ENCODE results near the gene ATP8A2.

DNA sequence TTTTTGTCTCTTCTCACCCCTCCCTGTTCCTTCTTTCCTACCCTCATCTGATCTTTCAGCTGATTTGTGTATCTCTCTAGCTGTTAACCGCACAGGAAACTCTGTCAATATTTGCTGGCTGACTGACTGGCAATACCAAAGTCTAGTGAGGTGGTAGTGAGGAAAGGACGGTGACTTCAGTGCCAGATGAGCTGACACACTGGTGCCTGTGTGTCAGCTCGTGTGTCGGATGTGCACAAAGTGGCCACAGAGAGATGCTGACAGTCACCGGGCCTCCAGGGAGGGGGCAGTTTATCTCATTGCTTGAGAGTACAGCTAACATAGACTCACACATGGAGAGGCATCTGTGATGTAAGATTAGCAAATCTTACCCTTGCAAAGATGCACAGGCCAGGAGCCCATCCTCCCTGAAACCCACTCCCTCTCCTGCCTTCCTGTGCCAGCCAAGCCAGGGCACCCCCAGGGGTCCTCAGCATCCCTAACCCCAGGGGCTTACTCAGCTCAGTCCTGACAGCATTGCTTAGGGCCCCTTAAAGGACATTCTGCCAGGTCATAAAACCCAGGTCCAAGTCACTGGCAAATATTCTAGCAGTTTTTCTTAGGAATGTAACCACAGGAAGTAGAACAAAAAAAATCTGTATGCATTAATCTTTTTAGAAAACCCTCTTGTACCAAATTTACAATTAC is 599.8 kb downstream of the ATP8A2 start:
- TF ChIP-seq POLR2A (IDR thresholded peaks at IDR 0.05) = no peak
- TF ChIP-seq, protein P1, sequence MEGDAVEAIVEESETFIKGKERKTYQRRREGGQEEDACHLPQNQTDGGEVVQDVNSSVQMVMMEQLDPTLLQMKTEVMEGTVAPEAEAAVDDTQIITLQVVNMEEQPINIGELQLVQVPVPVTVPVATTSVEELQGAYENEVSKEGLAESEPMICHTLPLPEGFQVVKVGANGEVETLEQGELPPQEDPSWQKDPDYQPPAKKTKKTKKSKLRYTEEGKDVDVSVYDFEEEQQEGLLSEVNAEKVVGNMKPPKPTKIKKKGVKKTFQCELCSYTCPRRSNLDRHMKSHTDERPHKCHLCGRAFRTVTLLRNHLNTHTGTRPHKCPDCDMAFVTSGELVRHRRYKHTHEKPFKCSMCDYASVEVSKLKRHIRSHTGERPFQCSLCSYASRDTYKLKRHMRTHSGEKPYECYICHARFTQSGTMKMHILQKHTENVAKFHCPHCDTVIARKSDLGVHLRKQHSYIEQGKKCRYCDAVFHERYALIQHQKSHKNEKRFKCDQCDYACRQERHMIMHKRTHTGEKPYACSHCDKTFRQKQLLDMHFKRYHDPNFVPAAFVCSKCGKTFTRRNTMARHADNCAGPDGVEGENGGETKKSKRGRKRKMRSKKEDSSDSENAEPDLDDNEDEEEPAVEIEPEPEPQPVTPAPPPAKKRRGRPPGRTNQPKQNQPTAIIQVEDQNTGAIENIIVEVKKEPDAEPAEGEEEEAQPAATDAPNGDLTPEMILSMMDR (IDR thresholded peaks at IDR 0.05) = no peak
- no peak for TF ChIP-seq POLR2AphosphoS5 (IDR thresholded peaks at IDR 0.05)
